ENCODE results near the gene SCAF4.

Gene SCAF4

DNA sequence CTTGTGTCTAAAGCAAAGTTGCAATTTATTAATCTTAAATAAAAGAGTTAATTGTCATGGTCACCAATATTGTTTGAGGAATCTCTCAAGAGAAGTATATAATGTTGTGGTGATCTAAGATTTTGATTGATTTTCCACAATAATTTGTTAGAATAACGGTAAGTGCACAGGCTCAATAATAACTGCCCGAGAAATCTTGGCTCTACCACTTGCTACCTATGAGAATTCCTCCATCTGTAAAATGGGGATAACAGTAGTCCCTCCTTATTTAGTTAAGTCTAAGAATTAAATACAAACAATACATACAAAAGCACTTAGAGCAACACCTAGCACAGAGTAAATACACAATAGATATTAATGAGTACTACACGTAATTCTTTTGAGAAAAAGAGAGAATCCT lies 18.8 kb downstream of the SCAF4 start:
- no peak for DNase-seq (ENCODE audit: low read depth, low spot score)

DNA sequence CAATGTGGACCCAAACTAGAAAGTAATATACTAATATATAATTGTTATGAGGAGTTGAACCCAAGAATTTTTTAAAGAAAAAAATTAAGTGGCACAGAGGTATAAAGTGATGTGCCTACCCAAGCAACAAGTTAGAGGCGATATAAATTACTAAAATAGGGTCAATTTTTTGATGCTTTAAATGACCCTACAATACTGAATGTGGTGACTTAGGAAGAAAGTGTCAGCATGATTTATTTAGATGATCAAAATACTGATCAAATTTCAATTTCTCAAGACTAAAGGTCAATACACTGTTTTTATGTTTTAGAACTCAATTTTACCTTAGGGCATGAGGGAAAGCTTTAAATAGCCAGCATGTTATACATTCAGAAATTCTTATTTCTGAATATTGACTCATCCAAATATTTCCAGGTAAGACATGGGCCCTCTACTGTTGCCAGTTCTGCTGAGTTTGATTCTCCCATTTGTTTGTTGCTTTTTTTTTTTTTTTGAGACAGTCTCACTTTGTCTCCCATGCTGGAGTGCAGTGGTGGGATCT lies 20.1 kb downstream of the SCAF4 start:
- DNase-seq (ENCODE audit: low read depth, low spot score), result no peak

DNA sequence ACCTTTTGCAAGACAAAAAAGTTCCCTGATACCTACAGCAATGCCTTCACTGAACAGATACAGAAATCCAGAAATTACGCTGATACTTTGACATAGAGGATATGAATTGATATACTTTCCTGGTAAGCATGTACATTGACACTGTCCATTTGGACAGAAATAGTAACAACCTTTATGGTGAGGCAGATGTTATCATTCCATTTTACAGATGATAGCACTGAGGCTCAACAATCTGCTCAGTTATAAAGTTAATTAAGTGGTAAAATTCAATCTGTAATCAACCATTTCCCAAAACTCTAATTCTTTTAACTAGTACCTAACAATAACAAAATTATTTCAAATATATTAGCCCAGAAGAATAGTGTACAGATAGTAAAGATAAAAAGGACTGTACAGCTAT lies 20.6 kb downstream of the SCAF4 start:
- DNase-seq (ENCODE audit: low read depth, low spot score), result no peak

DNA sequence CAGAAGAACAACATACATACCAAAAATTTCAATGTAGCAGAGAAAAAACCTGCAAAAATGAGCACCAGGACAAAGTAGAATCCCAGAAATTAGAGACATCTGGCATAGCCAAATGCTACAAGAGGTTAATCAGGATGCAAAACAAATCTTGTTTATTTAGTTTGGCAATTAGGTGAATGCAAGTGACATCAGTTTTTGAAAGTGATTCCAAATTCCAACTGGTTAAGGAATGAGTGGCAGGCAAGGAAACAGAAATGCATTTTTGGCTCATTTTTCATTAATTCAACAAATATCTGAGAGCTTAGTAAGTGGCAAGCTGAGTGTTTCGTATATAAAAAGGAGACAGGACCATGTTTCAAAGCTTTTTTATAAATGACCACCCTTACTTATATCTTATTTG lies 21.3 kb downstream of the SCAF4 start:
- no peak for DNase-seq (ENCODE audit: low read depth, low spot score)

DNA sequence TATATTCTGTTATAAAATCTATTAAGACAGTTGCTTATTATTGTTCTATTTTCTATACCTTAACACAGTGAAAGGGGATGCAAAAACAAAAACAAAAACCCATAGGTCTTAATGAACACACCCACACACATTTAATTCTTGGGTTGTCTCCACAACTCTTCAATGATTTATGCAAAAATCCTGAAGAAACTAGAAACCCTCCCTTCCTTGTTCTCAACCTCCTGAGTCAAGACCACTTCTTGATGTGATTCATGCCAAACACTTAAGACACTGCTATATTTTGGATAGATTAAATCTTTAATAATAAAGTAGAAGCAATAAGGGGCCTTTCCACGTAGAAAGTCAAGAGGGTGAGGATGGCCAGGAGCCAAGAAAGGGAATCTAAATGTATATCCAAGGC lies 23.4 kb downstream of the SCAF4 start:
- no peak for DNase-seq (ENCODE audit: low read depth, low spot score)

DNA sequence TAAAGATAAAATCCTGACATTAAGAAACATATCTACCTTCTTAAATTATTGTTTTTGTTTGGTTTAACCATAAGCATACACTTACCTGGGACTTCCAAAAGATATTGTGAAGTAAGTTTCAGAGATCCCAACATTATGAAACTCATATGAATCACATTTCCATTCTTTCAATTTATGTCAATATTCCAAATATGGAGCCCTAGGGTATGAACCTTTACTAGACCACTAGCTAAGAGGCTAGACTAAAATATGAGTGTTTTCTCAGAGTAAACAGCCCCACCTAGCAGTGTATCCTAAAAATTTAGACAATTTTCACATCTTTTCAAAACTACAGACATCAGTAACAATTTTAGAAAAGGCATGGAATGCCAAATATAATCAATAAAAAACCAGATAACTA lies 24.4 kb downstream of the SCAF4 start:
- DNase-seq (ENCODE audit: low read depth, low spot score), result no peak

DNA sequence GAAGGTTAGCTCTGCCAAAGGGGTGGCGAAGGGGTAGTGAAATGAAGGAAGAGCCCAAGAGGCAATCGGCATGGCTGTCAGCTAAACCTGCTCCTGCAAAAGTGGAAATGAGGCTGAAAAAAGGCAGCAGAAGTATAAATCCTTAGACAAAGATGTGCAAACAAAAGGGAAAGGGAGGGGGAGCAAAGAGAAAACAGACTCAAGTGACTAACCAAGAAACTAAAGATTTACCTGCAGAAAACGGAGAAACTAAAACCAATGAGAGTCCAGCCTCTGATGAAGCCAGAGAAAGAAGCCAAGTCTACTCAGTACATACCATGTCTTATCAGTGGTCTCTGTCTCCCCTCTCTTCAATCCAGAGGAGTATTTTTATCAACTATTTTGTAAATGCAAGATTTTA lies 25.4 kb downstream of the SCAF4 start:
- DNase-seq (ENCODE audit: low read depth, low spot score), result no peak

DNA sequence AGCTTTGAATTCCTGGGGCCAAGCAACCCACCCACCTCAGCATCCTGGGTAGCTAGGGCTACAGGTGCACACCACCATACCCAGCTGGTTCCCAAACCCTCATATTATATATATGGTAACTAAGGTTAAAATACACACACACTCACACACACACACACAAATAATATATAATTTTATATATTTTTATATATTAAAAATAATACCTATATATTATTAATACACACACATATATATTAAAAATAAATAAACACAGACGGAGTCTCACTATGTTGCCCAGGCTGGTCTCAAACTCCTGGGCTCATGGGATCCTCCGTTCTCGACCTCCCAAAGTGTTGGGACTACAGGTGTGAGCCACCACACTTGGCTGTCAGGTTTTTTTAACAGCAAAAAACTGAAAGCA lies 31.9 kb downstream of the SCAF4 start:
- no peak for DNase-seq (ENCODE audit: low read depth, low spot score)

DNA sequence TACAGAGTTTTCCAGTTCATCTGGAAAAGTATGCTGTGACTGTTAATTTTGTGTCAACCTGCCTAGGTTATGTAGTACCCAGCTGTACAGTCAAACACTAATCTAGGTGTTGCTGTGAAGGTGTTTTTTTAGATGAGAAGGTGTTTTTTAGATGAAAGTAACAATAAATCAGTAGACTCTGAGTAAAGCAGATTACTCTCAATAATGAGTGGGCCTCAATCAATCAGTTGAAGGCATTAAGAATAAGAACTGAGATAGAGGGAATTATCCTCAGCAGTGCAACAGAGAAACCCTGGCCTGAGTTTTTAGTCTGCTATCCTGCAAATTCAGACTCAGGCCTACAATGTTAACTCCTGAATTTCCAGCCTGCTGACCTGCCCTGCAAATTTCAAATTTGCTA lies 33.5 kb downstream of the SCAF4 start:
- no peak for DNase-seq (ENCODE audit: low read depth, low spot score)

DNA sequence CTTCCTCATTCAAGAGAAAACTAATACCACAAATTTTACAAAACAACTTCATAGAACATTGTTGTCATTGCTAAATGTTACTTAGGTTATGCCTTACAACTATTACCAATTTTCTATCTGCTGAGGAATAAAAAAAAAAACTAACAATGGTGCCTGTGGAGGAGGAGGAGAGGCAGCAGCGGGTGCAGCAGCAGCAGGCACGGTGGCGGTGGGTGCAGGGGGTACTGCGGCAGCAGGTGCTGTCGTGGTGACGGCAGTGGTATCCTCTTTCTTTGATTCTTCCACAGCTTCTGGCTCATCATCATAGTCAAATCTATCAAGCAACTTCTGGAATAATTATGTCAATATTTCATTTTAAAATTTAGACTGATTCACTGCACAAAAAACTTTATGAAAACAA lies 35.5 kb downstream of the SCAF4 start:
- DNase-seq (ENCODE audit: low read depth, low spot score), result no peak

DNA sequence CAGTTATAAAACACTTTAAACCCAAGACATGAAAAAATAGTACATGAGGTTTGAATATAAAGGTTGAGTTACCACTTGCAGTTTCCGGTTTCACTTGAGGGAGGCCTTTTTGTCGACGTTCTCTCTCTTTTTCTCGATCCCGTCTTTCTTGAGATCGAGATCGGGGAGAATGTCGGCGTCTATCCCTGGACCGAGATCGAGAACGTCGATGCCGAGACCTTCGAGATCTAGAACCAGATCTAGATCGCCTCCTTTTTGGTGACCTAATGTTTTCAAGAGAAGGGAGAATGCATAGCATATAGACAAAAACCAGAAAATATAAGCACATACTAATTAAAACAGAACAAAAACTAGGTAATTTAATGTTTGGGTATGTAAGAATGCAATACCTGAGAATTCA lies 38.7 kb downstream of the SCAF4 start:
- no peak for DNase-seq (ENCODE audit: low read depth, low spot score)

DNA sequence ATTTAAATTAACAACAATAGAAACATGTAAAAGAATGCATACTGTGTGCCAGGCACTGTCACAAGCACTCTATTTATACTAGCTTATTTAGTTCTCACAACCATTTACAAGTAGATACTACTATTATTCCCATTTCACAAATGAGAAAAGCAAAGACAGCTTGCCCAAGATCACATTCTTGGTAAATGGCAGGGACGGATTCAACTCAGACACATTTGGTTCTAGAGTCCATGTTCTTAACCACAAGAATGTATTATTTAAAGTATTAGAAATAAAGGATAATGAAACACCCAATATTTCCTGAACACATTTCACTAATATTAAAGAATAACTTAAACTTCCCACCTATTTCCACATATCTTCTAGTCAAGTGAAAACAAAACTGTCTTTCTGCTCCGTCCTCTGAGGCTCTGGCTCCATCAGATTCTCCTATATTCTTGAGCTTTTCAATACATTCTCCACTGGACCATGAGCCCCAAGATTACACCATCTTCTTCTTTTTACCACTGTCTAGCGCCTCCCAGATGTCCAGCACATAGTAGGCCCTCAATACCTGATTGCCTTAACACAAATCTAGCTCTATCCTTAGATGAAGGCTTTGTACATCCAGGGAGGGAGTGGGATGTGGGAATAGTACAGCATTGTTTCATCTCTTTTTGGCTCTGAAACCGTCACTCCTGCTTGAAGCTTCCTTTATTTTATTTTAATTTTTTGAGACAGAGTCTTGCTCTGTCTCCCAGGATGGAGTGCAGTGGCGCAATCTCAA lies 43.1 kb downstream of the SCAF4 start:
- no peak for DNase-seq (ENCODE audit: low read depth, low spot score)

DNA sequence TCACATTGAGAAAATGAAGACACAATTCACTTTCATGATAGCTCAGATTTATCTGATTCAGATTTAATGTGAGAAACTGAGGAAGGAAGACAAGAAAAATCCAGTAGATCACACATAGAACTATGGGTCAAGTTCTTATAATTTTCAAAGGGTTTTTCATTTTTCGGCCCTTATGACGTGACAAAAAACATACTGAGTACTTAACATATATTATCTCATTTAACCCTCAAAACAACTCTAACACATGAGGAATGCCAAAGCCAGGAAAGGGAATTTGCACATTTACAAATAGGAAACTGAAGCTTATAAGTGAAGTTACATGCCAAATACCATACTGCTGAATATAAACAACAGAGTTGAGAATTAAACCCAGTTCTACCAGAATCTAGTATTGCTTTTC lies 44.8 kb downstream of the SCAF4 start:
- no peak for DNase-seq (ENCODE audit: low read depth, low spot score)

DNA sequence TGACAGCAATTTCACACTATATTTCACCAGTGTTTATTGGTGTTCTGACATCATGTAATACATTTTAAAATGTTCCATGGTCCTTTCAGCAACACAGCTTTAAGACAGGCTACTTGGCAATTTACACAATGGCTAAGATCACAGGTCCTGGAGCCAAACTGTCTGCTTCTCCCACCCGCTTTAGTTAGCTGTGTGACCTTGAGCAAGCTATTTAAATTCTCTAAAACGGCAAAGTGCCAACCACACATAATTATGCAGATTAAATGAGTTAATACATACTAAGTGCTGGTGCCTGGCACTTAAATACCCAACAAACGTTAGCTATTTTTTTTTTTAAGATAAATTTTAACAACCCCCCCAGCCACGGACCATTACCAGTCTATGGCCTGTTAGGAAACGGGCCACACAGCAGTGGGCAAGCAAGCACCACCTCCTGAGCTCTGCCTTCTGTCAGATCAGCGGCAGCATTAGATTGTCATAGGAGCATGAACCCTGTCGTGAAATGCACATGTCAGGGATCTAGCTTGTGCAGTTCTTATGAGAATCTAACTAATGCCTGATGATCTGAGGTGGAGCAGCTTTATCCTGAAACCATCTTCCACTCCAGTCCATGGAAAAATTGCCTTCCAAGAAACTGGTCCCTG lies 45.5 kb downstream of the SCAF4 start:
- no peak for DNase-seq (ENCODE audit: low read depth, low spot score)

DNA sequence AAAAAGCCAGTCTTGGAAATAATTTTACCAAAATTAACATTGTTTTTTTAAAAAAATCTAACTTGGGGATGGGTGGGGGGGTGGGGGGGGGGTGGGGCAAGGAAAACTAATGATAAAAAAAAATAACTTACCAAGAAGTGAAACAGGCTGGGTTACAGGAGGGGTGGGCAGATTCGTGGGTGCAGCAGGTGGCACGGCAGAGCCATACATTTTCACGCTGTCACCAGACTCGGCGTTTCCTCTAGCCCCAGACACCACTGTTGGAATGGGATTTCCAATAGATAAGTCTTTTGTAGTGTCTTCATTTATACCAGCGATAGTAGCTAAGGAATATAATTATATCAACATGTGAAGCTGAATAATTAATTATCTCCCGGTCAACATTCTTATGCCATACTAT lies 47.0 kb downstream of the SCAF4 start:
- DNase-seq (ENCODE audit: low read depth, low spot score), result no peak

DNA sequence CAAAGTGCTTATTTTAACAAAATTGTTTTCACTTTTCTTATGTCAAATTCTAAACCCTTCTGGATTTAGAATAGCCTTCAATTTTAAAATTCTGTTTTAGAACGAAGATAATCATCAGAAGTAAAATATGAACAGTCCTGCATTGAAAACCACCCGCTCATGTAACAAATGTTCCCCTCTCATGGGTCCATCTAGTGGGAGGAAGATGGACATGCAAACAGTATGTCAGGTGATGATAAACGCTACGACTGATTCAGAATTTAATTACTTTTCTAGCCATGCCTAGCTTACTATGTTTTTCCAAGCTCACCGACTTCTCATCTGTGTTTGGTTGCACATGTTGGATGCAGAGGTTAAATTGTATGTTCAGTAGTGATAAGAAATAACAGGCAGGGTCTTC lies 48.9 kb downstream of the SCAF4 start:
- no peak for DNase-seq (ENCODE audit: low read depth, low spot score)

DNA sequence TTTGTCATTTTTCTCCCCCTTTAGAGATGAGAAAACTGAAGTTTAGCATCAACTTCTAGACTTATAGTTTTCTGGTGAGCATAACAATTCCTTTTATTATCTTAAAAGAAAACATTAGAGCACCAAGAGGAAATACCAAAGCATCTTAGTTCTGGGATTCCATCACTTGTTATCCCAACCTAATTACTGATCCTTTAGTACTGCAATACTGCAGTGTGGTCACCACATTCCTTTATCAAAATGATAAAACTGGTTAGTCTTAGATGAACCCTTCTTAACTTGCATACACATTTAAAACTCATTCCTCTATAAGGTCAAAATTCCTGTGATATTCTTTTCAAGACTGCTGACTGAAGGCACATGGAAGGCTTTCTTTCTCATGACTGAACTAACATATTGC lies 49.3 kb downstream of the SCAF4 start:
- DNase-seq (ENCODE audit: low read depth, low spot score), result no peak

DNA sequence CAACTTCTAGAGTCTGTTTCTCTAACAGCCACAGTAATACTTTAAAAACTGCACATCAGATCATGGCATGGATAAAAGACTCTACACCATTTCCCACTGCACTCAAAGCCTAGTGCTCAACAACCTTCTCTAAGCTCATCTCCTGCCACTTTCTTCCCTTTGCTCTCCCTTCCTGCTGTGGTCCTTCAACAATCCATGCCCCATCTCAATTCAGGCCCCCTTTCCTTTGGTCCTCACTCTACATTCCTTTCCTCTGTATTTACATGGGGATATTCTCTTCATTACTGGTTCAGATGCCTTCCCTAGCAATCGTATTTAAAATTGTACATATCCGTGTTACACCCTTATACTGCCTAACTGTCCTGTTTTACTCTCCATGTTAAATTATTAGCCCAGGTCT lies 53.4 kb downstream of the SCAF4 start:
- no peak for DNase-seq (ENCODE audit: low read depth, low spot score)

DNA sequence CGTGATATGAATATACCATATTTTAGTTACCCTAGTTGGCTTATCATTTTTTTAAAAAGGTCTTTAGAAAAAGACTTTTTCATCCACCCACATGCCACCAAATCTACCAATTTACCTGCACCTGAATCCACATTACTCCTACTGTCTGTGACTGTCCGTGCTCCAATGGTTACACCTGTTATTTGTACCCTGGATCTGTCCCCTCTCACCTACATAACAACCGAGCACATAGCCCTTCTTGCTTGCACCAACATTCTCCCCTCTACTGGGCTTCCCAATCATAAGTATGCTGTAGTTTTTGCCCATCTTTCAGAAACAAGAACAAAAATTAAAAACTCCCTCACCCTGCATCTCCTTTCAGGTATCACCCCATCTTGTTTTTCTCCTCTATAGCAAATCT lies 54.9 kb downstream of the SCAF4 start:
- DNase-seq (ENCODE audit: low read depth, low spot score), result no peak

DNA sequence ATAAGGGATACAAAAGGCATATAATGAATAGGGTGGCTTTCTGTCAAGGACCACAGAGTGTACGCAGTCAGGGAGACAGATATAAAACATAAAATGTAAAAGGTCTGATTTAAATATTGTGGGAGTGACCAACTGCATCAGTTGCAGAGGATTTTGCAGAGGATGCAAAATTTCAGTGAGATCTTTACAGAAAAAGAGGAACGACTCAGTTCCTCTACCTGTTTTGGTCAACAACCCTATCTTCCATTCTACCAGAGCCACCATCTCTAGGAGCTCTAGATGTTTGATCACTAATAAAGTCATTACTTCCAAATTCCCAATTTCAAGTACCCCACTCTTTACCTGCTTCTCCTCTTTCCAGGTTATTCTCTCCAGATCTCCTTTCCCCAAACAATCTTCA lies 56.0 kb downstream of the SCAF4 start:
- no peak for DNase-seq (ENCODE audit: low read depth, low spot score)

DNA sequence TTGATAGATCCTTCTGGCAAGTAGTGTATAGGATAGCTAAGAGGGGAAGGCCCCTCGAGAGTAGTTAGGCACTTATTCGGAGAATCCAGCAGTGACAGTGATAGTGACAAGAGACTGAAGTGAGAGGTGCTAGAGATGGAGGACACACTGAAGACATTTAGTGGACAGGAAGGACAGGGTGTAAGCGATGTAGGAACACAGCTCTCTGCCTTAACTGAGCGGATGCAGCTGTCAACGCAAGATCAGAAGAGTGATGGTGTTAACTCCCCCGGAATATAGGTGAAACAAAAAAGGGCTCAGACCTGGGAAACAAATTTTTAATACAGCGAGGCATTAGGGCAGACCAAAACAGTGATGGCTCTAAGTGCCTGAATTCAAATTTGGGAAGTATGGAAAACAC lies 56.6 kb downstream of the SCAF4 start:
- no peak for DNase-seq (ENCODE audit: low read depth, low spot score)

DNA sequence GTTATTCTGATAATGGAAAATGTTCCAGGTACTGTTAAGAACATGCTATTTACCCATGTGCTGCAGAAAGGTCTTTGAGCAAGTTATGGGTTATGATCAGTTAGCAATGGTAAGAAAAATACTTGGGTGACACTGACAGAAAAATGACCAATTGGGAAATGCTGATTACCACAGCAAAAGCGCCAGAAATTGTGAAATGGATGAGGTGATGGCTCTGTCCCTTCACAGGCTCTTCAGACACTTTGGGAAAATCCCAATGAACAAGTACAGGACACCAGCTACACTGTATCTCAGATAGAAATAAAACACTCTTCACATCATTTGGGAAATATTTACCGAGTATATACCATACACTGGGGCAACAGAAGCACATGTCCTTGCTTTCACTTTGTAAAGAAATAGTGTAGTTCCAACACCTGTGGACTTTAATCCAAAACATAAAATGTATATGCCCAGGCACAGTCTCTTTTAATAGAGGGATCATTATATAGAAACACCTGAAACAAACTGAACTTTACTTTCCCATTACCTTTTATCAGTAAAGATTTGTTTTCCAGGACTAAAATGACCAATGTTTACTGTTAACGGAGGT lies 58.5 kb downstream of the SCAF4 start:
- no peak for DNase-seq (ENCODE audit: low read depth, low spot score)

DNA sequence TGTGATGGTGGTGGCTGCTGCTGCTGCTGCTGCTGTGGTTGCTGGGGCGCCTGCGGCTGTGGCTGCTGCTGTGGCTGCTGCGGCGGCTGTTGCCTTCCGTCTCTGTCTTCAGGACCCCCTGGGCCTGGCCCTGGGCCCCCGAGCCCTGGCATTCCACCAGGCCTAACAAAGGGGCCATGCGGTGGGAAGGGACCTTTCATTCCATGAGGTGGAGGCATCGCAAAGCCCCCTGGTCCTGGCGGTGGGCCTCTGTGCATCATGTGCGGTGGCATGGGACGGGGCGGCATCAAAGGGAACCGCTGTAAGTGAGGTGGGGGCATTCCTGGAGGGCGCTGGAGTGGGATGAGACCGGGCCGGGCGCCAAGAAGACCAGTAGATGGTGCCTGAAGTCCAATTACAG lies 60.0 kb downstream of the SCAF4 start:
- DNase-seq (ENCODE audit: low read depth, low spot score), result no peak

Measured in brain pericyte (primary cell).